Duodenal mucosa (tissue), 2 donors: ENCODE results near the gene C10orf62.

ENCODE experiments used
- H3K27ac ChIP-seq: one replicate; pipeline ENCODE4 v1.7.0; 2013; ENCODE audit warnings: low read depth, low read length
- H3K27me3 ChIP-seq, 2 donors: one replicate each; pipeline ENCODE4 v1.7.0; 2013; ENCODE audit warnings: low read length in 2 of 2, control low read depth in 1 of 2; ENCODE audit not compliant: insufficient read depth in 2 of 2, control insufficient read depth in 1 of 2
- H3K36me3 ChIP-seq, 2 donors: one replicate each; pipeline ENCODE4 v1.7.0; 2013; ENCODE audit warnings: low read length in 2 of 2, control low read depth in 1 of 2; ENCODE audit not compliant: insufficient read depth in 2 of 2, control insufficient read depth in 1 of 2
- H3K4me1 ChIP-seq, 2 donors: one replicate each; pipeline ENCODE4 v1.7.0; 2013; ENCODE audit warnings: low read length in 2 of 2, control low read depth in 1 of 2; ENCODE audit not compliant: insufficient read depth in 2 of 2, control insufficient read depth in 1 of 2
- H3K4me3 ChIP-seq, 2 donors: one replicate each; pipeline ENCODE4 v1.7.0; 2013; ENCODE audit warnings: low read length in 2 of 2, low read depth in 1 of 2
- H3K9ac ChIP-seq, 2 donors: one replicate each; pipeline ENCODE4 v1.7.0; 2013; ENCODE audit warnings: low read length in 2 of 2, low read depth in 1 of 2
- H3K9me3 ChIP-seq, 2 donors: one replicate each; pipeline ENCODE4 v1.7.0; 2013; ENCODE audit warnings: low read length in 2 of 2, control low read depth in 1 of 2; ENCODE audit not compliant: control insufficient read depth in 1 of 2

C10orf62 gene

GRCh38 chr10:97566336-97566996 is 23.1 kb upstream of the C10orf62 start:
- Histone ChIP-seq H3K27me3 (no peaks in the 10 kb centered on the region), H3K4me3 (no peak overlapping the region), H3K9me3 (no peaks in the 10 kb centered on the region), H3K27ac (no peak overlapping the region), H3K9ac (no peak overlapping the region), H3K4me1 (no peaks in the 10 kb centered on the region), H3K36me3 (no peaks in the 10 kb centered on the region)

- no peaks in the 10 kb centered on the region for H3K36me3 ChIP-seq
- no peak overlapping the region for H3K9ac ChIP-seq
- no peak overlapping the region for H3K4me3 ChIP-seq
- no peaks in the 10 kb centered on the region for H3K9me3 ChIP-seq
- H3K27ac ChIP-seq: no peak overlapping the region
- peaks cover 5 to 9% of the 10 kb centered on the region in 2 donors for H3K4me1 ChIP-seq
- H3K27me3 ChIP-seq: no peaks in the 10 kb centered on the region
These were observed 21.6 kb upstream of the C10orf62 start for GRCh38 chr10:97567891-97568290.

GRCh38 chr10:97570146-97570788 is 19.3 kb upstream of the C10orf62 start:
- no peak overlapping the region for H3K9ac ChIP-seq
- no peaks in the 10 kb centered on the region for H3K9me3 ChIP-seq
- H3K27ac ChIP-seq: no peak overlapping the region
- peaks cover 8 to 9% of the 10 kb centered on the region in 2 donors for H3K4me1 ChIP-seq
- H3K27me3 ChIP-seq: no peaks in the 10 kb centered on the region
- no peaks in the 10 kb centered on the region for H3K36me3 ChIP-seq
- H3K4me3 ChIP-seq: no peak overlapping the region

GRCh38 chr10:97570789-97571471 is 18.6 kb upstream of the C10orf62 start:
- Histone ChIP-seq H3K27me3 (no peaks in the 10 kb centered on the region), H3K27ac (no peak overlapping the region), H3K4me3 (no peak overlapping the region), H3K9me3 (no peaks in the 10 kb centered on the region), H3K36me3 (no peaks in the 10 kb centered on the region), H3K4me1 (peaks cover 8 to 9% of the 10 kb centered on the region in 2 donors), H3K9ac (no peak overlapping the region)

GRCh38 chr10:97571622-97572021 is 17.9 kb upstream of the C10orf62 start:
- Histone ChIP-seq H3K4me1 (peaks cover 8 to 9% of the 10 kb centered on the region in 2 donors), H3K4me3 (no peak overlapping the region), H3K9me3 (no peaks in the 10 kb centered on the region), H3K9ac (peak overlapping the region in 1 of 2 donors; percentile 19), H3K27me3 (no peaks in the 10 kb centered on the region), H3K27ac (no peak overlapping the region), H3K36me3 (no peaks in the 10 kb centered on the region)

- no peaks in the 10 kb centered on the region for H3K36me3 ChIP-seq
- H3K9me3 ChIP-seq: no peaks in the 10 kb centered on the region
- no peaks in the 10 kb centered on the region for H3K27me3 ChIP-seq
- no peak within 1 kb of the TSS for H3K4me3 ChIP-seq
- H3K9ac ChIP-seq: peak within 1 kb of the TSS in 1 of 2 donors; percentile 19
- H3K4me1 ChIP-seq: peaks cover 8 to 9% of the 10 kb centered on the region in 2 donors
- peak within 1 kb of the TSS; percentile 47 for H3K27ac ChIP-seq
These were observed 17.1 kb upstream of the C10orf62 start, which contains the start of gene ANKRD2 for GRCh38 chr10:97572214-97572989. ANKRD2 (plus strand) TSS chr10:97572779; CDS start chr10:97572789, 10 bp downstream.

- H3K27me3 ChIP-seq: no peaks in the 10 kb centered on the region
- peaks cover 8 to 9% of the 10 kb centered on the region in 2 donors for H3K4me1 ChIP-seq
- H3K9ac ChIP-seq: no peak overlapping the region
- H3K9me3 ChIP-seq: no peaks in the 10 kb centered on the region
- H3K4me3 ChIP-seq: no peak overlapping the region
- H3K36me3 ChIP-seq: no peaks in the 10 kb centered on the region
- H3K27ac ChIP-seq: no peak overlapping the region
These were observed 16.5 kb upstream of the C10orf62 start for GRCh38 chr10:97573021-97573420.

GRCh38 chr10:97573672-97574071 is 15.8 kb upstream of the C10orf62 start:
- Histone ChIP-seq H3K27ac (no peak overlapping the region), H3K9ac (no peak overlapping the region), H3K4me1 (peaks cover 8 to 9% of the 10 kb centered on the region in 2 donors), H3K9me3 (no peaks in the 10 kb centered on the region), H3K27me3 (peaks cover 0 to 4% of the 10 kb centered on the region in 2 donors), H3K36me3 (no peaks in the 10 kb centered on the region), H3K4me3 (no peak overlapping the region)

- Histone ChIP-seq H3K36me3 (no peaks in the 10 kb centered on the region), H3K27ac (no peak overlapping the region), H3K9ac (no peak overlapping the region), H3K4me1 (peaks cover 8 to 9% of the 10 kb centered on the region in 2 donors), H3K4me3 (no peak overlapping the region), H3K9me3 (no peaks in the 10 kb centered on the region), H3K27me3 (peaks cover 0 to 5% of the 10 kb centered on the region in 2 donors)
These were observed 15.0 kb upstream of the C10orf62 start for GRCh38 chr10:97574374-97575126.
